IPS-11a (cell line): ENCODE data around the gene FAM114A1.

ENCODE experiments used
- H3K4me3 ChIP-seq: one replicate; pipeline ENCODE4 v1.5.1; 2013; ENCODE audit warnings: low read depth, low read length, control low read depth

The FAM114A1 gene

GRCh38 chr4:38867478-38868058 lies at the start of gene FAM114A1:
TSS of gene FAM114A1 (plus strand) at chr4:38867806. CDS start at chr4:38878079, 10,273 bp downstream.
- H3K4me3 ChIP-seq: peak within 1 kb of the TSS; percentile 58

- H3K4me3 ChIP-seq: no peak overlapping the region
Observed at GRCh38 chr4:38818441-38818976, 49.1 kb upstream of the FAM114A1 start.

GRCh38 chr4:38819569-38819968 lies 48.0 kb upstream of the FAM114A1 start:
- no peak overlapping the region for H3K4me3 ChIP-seq

GRCh38 chr4:38820329-38821061 lies 47.1 kb upstream of the FAM114A1 start:
- H3K4me3 ChIP-seq: no peak overlapping the region

- no peak overlapping the region for H3K4me3 ChIP-seq
Observed at GRCh38 chr4:38821739-38822138, 45.9 kb upstream of the FAM114A1 start.

GRCh38 chr4:38822748-38823303 lies 44.8 kb upstream of the FAM114A1 start:
- no peak overlapping the region for H3K4me3 ChIP-seq

- no peak overlapping the region for H3K4me3 ChIP-seq
Observed at GRCh38 chr4:38823766-38824165, 43.8 kb upstream of the FAM114A1 start.

GRCh38 chr4:38829237-38829636 lies 38.4 kb upstream of the FAM114A1 start:
- no peak overlapping the region for H3K4me3 ChIP-seq

GRCh38 chr4:38831653-38832052 lies 36.0 kb upstream of the FAM114A1 start:
- H3K4me3 ChIP-seq: no peak overlapping the region

GRCh38 chr4:38832206-38832605 lies 35.4 kb upstream of the FAM114A1 start:
- H3K4me3 ChIP-seq: no peak overlapping the region

- H3K4me3 ChIP-seq: no peak overlapping the region
Observed at GRCh38 chr4:38832624-38833528, 34.7 kb upstream of the FAM114A1 start.

- no peak overlapping the region for H3K4me3 ChIP-seq
Observed at GRCh38 chr4:38834570-38834969, 33.0 kb upstream of the FAM114A1 start.

GRCh38 chr4:38837334-38837733 lies 30.3 kb upstream of the FAM114A1 start:
- H3K4me3 ChIP-seq: no peak overlapping the region

GRCh38 chr4:38837849-38838248 lies 29.8 kb upstream of the FAM114A1 start:
- H3K4me3 ChIP-seq: no peak overlapping the region

GRCh38 chr4:38842994-38843393 lies 24.6 kb upstream of the FAM114A1 start:
- H3K4me3 ChIP-seq: no peak overlapping the region

GRCh38 chr4:38846015-38846414 lies 21.6 kb upstream of the FAM114A1 start:
- no peak overlapping the region for H3K4me3 ChIP-seq

- no peak overlapping the region for H3K4me3 ChIP-seq
Observed at GRCh38 chr4:38855466-38855865, 12.1 kb upstream of the FAM114A1 start.

- H3K4me3 ChIP-seq: no peak overlapping the region
Observed at GRCh38 chr4:38856046-38856445, 11.6 kb upstream of the FAM114A1 start.

GRCh38 chr4:38856524-38857337 lies 10.9 kb upstream of the FAM114A1 start, which contains the start of gene TLR6:
TSS of gene TLR6 (minus strand) at chr4:38856817. CDS start at chr4:38829473, 27,344 bp downstream.
- no peak within 1 kb of the TSS for H3K4me3 ChIP-seq
